NCI-H1436 (cell line): ENCODE results near the gene RHOBTB1.
"Not testable (repeated sequence)": the region's sequence is repeated elsewhere in the genome, so short reads cannot be mapped to it uniquely, and the experiment has no call there.

Experiments used
- DNase-seq: peaks from one replicate; lab custom pipeline; 2025; lab: John Stamatoyannopoulos, UW

Gene RHOBTB1

DNA sequence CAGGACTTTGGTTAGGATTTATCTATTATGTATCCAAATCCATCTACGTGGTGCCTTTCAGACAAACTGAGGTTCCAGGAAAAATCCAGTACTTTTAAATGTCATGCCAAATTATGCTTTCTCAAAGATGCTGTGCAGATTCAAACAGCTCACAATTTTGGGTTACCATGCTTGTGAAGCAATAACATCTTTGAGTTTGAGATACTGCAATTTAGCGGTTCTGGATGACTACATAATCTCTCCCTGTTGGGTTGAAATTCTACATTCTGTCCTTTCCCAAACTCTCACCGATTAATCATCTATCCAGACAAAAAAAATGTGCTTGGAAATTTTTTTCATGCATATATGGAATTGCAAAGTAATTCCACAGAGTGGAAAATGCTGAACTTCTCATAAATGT lies 3.5 kb downstream of the RHOBTB1 start:
- no peak for DNase-seq

DNA sequence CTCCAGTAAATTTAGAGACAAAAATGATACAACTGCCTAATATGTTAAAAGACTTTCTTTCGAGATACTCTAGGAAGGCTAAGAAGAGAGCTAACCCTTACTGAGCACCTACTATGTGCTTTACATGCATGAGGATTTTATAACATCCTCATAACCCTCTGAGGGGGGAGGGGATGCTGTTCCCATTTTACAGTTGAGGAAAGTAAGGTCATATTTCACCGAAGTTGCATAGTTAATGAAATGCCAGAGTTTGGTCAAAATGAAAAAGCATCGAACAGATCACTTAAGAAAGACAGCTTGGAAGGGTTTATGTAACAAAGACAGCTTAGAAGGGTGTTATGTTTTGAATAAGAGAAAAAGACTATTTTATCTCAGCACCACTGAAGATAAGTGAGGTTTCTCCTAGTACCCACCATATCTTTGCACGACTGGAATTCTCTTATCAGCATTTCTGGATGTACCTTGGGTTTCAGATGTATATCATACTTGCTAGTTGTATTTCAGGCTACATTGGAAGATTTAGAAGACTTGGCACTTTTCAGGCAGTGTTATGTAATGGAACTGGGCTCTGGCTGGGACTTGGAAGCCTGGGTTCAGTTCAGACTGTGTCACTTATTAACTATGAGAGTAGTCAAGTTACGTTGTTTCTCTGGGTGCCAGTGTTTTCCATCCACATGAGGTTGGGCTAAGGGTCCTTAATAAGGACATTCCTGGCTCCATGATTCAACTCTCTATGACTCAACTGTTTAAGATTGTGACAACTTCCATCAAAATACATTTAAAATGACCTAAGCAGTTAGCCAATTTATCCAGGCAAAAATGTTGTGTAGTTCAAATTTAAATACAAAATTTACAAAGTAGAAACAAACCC lies 6.0 kb downstream of the RHOBTB1 start:
- DNase-seq, result no peak

DNA sequence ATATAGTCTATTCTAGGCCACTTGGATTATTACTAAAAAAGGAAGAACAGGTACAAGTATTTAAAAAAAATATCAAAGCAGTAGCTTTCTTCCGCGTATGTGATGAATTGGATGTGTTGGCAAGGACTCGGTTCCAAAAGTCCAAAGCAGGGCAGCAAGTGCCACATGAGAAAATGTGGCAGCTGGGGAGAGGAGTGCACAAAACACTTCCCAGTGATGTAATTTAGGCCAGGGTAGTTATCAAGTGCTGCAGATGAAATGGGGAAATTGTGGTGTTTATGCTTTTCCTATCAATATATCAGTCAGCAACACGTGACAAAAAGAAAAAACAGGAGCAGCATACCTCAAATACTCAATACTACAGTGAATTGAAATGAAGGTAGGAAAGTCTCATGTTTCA lies 7.0 kb downstream of the RHOBTB1 start:
- no peak for DNase-seq

DNA sequence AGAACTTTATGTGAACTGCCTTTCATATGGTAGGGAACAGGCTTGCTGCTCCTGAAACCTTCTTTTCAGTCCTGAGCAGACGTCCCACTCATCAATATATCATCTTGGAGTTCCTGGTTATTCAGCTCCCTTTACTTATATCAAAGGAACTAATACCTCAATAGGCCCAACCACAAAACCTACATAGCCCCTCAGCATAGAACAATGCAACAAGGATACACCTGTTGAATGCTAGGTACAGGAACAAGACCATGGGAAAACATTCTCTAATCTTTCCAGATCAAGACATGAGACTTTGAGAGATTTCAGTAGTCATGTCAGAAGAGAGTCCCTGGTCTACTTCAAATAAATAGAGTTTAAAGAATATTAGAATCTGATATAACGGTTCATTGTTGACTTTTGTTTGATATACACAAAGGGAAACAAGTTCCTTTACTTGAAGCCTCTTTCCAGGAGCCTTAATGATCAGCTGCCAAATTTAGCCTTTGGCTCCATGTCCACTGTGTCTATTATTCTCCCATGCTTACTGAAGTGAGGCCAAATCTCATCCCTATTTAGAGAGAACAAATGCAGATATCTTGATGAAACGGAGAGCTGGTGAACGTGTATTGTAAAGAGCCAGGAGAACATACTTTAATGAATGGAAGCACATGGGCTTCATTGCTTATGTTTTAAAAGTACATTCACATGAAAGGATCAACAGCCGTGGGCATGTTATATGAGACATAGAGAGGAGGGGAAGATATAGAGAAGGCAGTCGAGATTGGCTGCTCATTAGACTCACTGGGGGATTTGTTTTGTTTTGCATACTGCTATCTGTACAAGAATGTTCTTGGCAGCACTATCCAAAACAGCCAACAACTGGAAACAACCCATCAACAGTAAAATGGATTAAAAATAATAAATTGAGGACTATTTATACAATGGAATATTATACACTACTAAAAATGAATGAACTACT lies 9.5 kb downstream of the RHOBTB1 start:
- DNase-seq, result no peak

DNA sequence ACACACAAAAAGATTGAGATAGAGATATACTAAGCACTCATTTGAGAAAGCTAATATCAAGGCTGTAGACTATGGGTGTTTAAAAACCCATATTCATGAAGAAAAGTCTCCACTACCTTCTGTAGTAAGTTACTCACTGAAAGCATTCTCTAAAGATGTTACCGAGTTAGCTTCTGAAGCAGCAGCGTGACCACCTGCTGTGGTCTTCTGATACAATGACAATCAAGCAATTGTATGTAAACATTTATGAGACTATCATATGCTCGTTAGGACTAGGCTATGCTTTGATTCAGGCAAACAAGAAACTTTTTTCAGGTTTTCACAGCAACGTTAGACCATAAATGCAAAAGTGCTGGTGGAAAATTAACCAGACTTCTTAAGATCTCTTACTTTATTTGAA lies 11.2 kb downstream of the RHOBTB1 start:
- DNase-seq, result no peak

DNA sequence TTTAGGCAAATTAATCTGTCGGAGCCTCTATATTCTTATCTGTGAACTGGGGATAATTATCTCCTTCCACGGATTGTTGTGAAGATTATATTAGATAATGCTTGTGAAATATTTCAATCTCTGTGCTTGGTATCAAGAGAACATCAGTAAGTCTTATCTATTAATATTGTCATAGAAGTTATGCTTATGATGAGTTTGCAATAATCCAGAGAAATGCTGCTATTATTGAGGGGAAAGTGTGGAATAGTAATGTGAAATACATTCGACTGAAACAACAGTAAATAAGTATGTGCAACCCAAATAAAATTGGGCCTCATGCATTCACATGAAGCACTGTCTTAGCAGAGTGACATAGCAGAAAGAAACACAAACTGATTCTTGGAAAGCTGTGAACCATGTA lies 13.7 kb downstream of the RHOBTB1 start:
- DNase-seq, result no peak

DNA sequence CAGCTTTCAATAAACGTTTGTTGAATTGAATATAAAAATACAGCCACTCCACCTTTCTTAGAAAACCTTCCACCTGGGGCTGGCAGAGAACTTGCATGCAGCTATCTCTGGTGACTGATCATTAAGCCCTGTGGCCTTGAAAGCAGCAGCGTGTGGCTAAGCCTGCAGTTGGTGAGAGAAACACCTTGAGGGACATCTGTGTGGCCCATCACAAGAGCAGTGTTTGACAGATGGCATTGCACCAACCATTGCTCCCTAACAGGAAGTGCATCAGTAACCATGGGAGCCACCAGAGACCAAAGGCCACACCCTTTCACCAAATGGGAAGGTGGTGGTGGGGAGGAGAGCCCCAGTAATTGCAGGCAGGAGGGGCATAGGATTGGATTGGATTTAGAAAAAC lies 22.4 kb downstream of the RHOBTB1 start:
- DNase-seq, result no peak

DNA sequence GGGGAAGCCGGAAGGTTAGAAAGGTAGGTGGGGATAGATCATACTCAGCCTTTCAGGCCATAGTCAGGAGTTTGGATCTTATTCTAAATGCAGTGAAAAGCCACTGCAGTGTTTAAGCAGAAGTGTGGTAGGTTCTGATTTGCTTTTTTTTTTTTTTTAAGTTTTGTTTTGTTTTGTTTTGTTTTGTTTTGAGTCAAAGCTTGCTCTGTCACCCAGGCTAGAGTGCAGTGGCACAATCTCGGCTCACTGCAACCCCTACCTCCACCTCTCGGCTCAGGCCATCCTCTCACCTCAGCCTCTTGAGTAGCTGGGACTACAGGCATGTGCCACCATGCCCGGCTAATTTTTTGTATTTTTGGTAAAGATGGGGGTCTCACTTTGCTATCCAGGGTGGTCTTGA lies 23.5 kb downstream of the RHOBTB1 start:
- no peak for DNase-seq

DNA sequence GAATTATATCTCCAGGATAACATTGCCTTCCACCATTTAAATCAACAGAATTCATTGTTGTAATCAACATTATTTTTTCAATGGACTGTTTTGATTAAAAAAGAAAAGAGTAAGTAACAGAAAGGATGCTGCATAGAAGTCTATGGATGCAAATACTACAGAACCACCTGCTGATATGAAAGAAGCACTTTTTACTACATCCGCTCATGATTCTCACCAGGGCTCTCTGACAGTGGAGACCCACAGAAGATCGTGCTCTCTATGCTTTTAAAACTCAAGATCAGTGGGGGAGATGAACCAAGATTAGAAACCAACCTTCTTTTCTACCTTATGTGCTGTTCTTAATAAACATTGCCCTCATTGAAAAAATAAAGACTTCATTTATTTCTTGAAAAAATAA lies 24.4 kb downstream of the RHOBTB1 start:
- no peak for DNase-seq

DNA sequence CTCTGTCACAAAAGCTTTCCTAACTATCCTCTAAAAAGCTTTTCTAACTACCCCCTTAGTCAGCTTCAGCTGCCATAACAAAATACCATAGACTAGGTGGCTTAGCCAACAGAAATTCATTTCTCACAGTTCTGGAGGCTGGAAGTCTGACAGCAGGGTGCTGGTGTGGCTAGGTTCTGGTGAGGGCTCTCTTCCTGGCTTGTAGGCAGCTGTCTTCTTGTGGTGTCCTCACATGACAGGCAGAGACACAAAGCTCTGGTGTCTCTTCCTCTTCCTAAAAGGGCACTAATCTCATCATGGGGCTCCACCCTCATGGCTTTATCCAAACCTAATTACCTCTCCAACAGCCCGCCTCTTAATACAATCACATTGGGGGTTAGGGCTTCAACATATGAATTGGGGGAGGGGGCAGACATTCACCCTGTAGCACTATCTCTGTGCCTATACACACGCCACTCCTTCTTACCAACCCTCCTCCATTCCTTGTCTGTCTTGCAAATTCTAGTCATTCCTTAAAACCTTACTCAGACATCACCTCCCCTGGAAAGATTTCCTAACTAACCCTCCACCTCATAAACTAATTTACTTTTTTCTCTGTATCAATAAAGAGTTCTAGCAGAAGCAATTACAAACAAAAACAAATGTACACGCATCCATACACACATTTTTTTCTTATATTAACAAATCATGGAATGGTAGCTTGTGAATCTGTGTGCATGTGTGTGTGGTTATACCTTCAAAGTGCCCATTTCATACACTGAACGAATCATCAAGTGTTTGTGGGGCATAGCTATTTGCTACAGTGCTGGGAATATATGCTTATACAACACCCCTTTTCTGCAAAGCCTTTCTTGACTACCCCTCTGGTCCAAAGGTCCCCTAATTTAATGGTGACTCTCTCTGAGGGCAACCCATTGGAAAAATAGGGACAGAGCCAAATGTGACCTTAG lies 26.4 kb downstream of the RHOBTB1 start:
- DNase-seq, result no peak

DNA sequence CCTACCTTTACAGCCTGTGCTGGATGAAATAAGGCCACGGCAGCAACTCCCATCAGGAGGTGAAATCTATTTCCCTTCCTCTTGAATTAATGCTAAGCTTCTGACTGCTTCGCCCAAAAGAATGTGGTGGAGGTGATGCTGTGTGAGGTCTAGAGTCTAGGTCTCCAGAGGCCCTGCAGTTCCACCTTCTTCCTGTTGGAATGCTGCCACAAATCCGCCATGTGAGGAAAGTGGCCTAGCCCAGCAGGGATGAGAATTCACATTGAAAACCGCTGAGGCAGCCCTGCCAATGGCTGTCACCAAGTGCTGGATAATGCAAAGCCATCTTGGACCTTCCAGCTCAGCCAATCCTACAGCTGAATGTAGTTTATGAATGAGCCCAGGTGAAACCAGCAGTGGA lies 28.0 kb downstream of the RHOBTB1 start:
- no peak for DNase-seq

DNA sequence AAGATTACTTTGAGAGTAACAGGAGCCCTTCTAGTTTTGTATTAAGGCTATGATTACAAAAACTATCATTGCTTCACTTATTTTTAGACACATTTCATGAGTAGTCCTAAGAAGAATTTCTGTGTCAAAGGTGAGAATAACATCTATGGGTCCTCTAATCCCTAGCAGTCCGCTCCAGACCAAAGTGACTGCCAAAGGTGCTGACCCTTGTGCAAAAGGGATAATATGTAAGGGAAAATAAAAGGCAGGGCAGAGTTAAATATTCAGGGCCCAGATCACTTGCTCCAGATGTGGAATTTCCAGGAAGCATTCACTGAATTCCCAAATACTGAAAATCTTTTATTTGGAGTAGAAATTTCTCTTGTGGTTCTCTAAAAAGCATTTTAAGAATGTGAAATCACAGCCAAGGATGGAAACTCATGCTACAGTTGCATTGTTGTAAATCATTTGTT lies 29.3 kb downstream of the RHOBTB1 start:
- DNase-seq, result no peak

DNA sequence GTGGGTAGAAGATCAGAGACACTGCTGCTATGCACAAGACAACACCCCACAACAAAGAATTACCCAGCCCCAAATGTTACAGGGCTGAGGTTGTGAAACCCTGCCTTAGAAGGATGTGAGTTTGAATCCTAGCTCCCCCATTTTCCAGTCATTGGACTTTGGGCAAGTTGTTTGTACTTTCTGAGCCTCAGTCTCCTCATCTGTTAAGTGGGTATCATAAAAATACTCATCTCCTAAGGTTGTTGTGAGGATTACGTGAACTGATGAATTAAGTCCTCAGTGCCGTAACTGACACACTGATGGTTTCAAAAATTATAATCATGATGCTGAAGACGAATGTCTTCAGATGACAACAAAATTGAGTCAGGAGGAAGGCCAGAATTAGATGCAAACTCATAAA lies 30.3 kb downstream of the RHOBTB1 start:
- DNase-seq, result no peak

DNA sequence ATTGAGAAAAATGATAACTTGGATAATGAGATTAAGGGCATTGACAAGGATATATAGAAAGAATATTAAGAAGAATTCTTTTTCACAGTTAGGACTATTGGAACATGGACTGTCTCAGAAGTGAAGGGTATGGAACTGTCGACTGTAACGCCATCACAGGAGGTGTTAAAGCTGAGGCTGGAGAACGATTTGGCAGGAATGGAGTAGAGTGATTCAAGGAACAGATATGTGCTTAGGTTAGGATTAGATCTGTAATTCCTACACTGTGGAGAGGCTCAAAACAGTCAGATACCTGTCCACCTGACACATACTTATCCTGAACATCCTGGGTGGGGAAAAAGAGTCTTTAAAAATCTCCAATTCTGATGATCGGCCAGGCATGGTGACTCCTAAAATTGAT lies 30.9 kb downstream of the RHOBTB1 start:
- DNase-seq, result no peak

DNA sequence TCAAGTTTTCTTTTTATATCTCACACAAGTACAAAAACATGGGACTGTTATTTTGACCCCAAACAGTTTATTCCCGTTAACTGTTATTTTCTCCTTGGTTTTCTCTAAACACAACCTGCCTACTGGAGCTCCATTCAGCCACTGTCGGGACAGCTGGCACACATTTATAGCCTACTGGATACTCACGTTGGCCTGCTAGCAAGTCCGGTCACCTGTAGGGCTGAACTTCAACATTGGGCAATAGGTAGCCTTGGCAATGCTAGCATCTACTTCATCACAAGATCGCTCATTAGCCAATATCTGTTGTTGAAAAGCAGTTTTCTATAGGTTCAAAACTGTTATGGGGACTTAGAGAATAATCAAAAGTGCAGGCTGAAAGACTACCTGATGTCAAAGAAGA lies 32.3 kb downstream of the RHOBTB1 start:
- DNase-seq, result no peak

DNA sequence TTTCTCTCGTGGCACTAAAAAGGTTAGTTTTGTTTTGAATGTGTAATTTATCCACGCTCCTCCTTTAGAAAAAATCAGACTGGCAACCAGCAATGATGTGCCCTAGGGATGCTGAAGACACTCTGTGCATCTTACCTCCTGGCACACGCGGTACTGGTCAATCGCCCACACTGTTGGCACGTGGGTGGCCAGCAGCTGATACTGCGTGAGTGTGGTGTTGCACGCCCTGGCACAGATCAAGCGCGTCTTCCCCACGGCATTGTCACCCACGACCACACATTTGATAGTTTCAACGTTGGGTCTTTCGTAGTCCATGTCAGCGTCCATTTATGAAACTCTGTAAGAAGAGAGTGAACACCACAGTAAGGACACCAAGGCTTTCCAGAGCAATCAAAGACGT lies 32.8 kb downstream of the RHOBTB1 start:
- DNase-seq, result no peak

DNA sequence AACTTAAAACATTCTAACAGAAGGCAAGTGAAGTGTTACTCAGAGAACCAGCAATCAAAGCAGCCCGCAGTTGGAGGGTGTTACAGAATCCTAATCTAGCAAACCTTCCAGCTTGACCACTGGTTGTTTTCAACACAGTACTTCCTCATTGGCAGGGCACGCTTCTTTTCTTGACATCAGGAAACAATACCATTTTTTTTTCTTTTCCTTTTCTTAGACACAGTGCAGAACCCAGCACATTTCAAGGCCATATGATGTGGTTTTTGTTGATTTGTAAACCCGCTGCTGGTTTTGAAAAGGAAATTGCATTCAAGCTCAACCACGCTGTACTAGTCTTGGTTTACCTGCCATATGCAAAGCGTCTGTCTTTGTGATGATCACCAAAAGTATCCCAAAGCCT lies 33.4 kb downstream of the RHOBTB1 start:
- no peak for DNase-seq

DNA sequence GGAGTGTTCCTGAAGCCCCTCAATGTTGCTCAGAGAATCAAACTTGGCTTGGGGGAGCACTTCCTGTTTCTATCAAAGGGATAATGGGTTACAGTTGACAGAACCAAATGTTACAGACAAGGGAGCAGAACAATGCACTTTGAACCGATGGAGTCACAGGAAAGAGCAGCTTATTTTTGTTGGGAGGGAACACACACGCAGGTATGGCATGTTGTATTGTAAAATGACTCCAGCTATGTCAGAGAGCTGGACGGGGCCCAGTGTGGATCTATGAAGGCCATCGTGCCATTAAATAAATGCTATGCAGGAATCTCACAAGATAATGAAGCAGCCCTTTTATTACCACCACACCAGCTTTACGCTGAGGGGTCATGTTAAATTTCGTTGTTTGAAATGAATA lies 35.1 kb downstream of the RHOBTB1 start:
- DNase-seq, result no peak

DNA sequence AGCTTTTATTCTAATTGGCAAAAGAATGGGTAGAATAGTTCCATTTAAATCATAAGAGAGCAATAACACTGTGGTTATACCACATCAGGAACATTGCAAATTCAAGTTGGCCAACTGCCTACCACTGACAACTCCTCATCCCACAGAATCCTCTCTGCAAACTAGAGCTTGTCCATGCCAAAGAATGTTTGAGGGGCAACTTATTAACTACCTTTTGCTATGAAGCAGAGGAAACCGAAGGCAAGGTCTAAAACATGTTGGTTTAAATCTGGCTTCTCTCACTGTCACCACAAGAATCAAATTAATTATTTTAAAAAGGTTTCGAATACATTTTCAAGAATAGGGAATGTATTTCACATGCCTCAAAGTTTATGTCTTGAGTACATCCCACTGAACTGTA lies 36.0 kb downstream of the RHOBTB1 start:
- DNase-seq, result no peak

DNA sequence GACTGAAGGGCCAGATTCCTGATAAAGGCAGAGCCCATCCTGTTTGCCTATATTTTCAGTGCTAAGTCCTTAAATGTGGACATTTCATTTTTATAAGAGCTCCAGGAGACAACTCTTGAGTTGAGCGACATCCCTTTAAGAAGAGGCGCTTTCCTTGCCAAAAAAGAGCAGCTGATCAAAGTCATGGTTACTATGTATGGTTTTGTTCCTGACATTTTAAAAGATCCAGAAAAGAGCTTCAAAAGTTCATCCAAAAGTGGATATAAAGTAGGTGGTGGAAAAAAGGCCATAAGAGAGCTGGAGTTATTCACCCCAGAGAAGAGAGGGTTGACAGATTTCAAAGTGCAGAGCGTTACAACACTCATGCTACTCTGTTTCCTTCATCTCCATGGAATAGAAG lies 36.7 kb downstream of the RHOBTB1 start:
- DNase-seq, result no peak

DNA sequence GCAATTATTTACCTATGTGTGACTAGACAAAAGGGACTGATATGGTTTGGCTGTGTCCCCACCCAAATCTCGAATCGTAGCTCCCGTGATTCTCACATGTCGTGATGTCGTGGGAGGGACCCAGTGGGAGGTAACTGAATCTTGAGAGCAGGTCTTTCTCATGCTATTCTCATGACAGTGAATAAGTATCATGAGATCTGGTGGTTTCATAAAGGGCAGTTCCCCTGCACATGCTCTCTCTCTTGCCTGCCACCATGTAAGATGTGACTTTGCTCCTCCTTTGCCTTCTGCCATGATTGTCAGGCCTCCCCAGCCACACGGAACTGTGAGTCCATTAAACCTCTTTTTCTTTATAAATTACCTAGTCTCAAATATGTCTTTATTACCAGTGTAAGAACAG lies 37.2 kb downstream of the RHOBTB1 start:
- DNase-seq, result not testable (repeated sequence)

DNA sequence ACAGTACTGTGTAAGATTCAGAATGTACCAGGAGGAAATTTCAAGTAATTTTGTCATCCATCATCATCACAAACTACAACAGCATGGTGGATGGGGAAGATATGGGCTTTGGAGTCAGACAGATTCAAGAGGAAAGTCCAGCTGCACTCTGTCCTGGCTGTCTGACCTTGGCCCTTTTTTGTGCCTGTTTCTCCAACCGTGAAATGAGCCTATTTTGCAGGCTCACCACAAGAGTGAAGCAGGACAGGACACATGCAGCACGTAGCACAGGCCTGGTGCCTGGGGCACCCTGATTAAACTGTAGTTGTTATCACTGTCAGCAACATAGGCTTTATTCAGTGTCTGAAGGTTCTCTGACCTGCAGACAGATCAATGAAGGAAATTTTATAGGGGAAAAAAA lies 37.6 kb downstream of the RHOBTB1 start:
- no peak for DNase-seq
